B cell (primary cell): ENCODE measurements around the gene SLC4A1. TPM values are rescaled to one million over a fixed set of nuclear protein-coding genes. Genes with fewer than 3 reads are reported as not detected.

Experiments used
- ATAC-seq: fragments of 200-7000 bp; cut with Tn5 transposase; one replicate; pipeline ENCODE4 v1.10.0; 2021; ENCODE audit warnings: low read depth, mild to moderate bottlenecking, moderate number of reproducible peaks, moderate library complexity
- CTCF ChIA-PET: fragments of 350-600 bp; sonication (Branson Sonifier 250); formaldehyde crosslinking; loops from one replicate; lab custom pipeline; 2021; ENCODE audit warnings: antibody characterized with exemption, inconsistent platforms; lab: Charles Lee
- POLR2A ChIA-PET: fragments of 350-600 bp; sonication (Branson Sonifier 250); formaldehyde crosslinking; loops from one replicate; lab custom pipeline; 2021; ENCODE audit warnings: antibody characterized with exemption; lab: Charles Lee
- DNase-seq: peaks from one replicate; pipeline ENCODE4 v3.0.0; 2013
- H2AFZ ChIP-seq: 2 replicates; pipeline ENCODE4 v1.6.1; 2012; ENCODE audit warnings: mild to moderate bottlenecking, low read depth, low read length; ENCODE audit not compliant: insufficient read depth, poor library complexity, severe bottlenecking
- H3K27ac ChIP-seq, 2 donors: 1 replicate in 1 of 2; 2 replicates in 1 of 2; pipeline ENCODE4 v1.5.1; 2012 to 2013; ENCODE audit warnings: low read length in 2 of 2, mild to moderate bottlenecking in 2 of 2, moderate library complexity in 1 of 2
- H3K27me3 ChIP-seq, 4 experiments: fragments of 200-600 bp in 1 of 4; sonication (generic) in 1 of 4; replicated peaks in 1 of 4; 1 replicate in 2 of 4; 2 replicates in 2 of 4; pipeline versions ENCODE4 v1.6.1 to v1.7.0; 2013 to 2016; ENCODE audit warnings: low read length in 3 of 4, mild to moderate bottlenecking in 2 of 4, mixed read lengths in 1 of 4, moderate library complexity in 1 of 4; ENCODE audit not compliant: insufficient read depth in 4 of 4, control insufficient read depth in 3 of 4; ENCODE audit errors: control extremely low read depth in 1 of 4
- H3K36me3 ChIP-seq, 2 experiments: replicated peaks in 1 of 2; 1 replicate in 1 of 2; 2 replicates in 1 of 2; pipeline versions ENCODE4 v1.6.1 to v1.7.1; 2013; ENCODE audit warnings: low read length in 1 of 2; ENCODE audit not compliant: insufficient read depth in 2 of 2, control insufficient read depth in 1 of 2; ENCODE audit errors: control extremely low read depth in 1 of 2, extremely low read depth in 1 of 2
- H3K4me1 ChIP-seq, 2 donors: fragments of 200-600 bp in 1 of 2; sonication (generic) in 1 of 2; 1 replicate in 1 of 2; 2 replicates in 1 of 2; pipeline versions ENCODE4 v1.5.1 to v1.6.1; 2013 to 2017; ENCODE audit warnings: low read length in 2 of 2; ENCODE audit not compliant: control insufficient read depth in 2 of 2, insufficient read depth in 2 of 2
- H3K4me2 ChIP-seq: replicated peaks from 2 replicates; pipeline ENCODE3; 2012; ENCODE audit warnings: mild to moderate bottlenecking, low read depth, low read length; ENCODE audit not compliant: poor library complexity, severe bottlenecking
- H3K4me3 ChIP-seq, 5 experiments: fragments of 200-600 bp in 1 of 5; sonication (generic) in 1 of 5; 1 replicate in 3 of 5; 2 replicates in 2 of 5; pipeline versions ENCODE4 v1.5.1 to v1.7.0; 2011 to 2016; ENCODE audit warnings: low read length in 4 of 5, mild to moderate bottlenecking in 4 of 5, low read depth in 2 of 5, control low read depth in 1 of 5, moderate library complexity in 1 of 5; ENCODE audit not compliant: insufficient read depth in 1 of 5; ENCODE audit errors: control extremely low read depth in 1 of 5, extremely low read depth in 1 of 5
- H3K79me2 ChIP-seq: fragments of 200-600 bp; sonication (generic); one replicate; pipeline ENCODE4 v1.6.0; 2016; ENCODE audit warnings: low read length; ENCODE audit not compliant: control insufficient read depth, insufficient read depth
- H3K9ac ChIP-seq: fragments of 200-600 bp; sonication (generic); 2 replicates; pipeline ENCODE4 v1.6.1; 2017; ENCODE audit warnings: mild to moderate bottlenecking, low read length, moderate library complexity
- H3K9me3 ChIP-seq, 3 donors: one replicate each; pipeline versions ENCODE4 v1.6.1 to v1.7.1; 2013; ENCODE audit warnings: low read length in 2 of 3; ENCODE audit not compliant: control insufficient read depth in 2 of 3, insufficient read depth in 1 of 3; ENCODE audit errors: control extremely low read depth in 1 of 3
- H4K20me1 ChIP-seq: 2 replicates; pipeline ENCODE4 v1.6.0; 2012; ENCODE audit warnings: mild to moderate bottlenecking, low read length; ENCODE audit not compliant: insufficient read depth, control insufficient read depth, poor library complexity, severe bottlenecking
- H3K27ac Mint-ChIP-seq: one replicate; pipeline ENCODE4 v1.8.0; 2021; ENCODE audit warnings: mixed read lengths
- H3K27me3 Mint-ChIP-seq: one replicate; pipeline ENCODE4 v1.8.0; 2021; ENCODE audit warnings: mixed read lengths
- H3K4me1 Mint-ChIP-seq: one replicate; pipeline ENCODE4 v1.8.0; 2021; ENCODE audit warnings: mixed read lengths
- H3K4me3 Mint-ChIP-seq: one replicate; pipeline ENCODE4 v1.8.0; 2021; ENCODE audit warnings: mixed read lengths
- H3K9me3 Mint-ChIP-seq: one replicate; pipeline ENCODE4 v1.8.0; 2022; ENCODE audit warnings: mixed read lengths; ENCODE audit not compliant: insufficient read depth
- EZH2 ChIP-seq: IDR thresholded peaks from 2 replicates; pipeline ENCODE4 v1.6.1; 2012; ENCODE audit warnings: borderline replicate concordance, low read depth, mild to moderate bottlenecking, moderate library complexity, low read length; ENCODE audit not compliant: insufficient read depth, poor library complexity, severe bottlenecking
- WGBS: methylation state at CpG from one replicate; pipeline ENCODE4 v1.1.5; 2013; ENCODE audit warnings: missing lambda C conversion rate; ENCODE audit not compliant: insufficient coverage; 5-methylcytosine and 5-hydroxymethylcytosine counted together
- intact Hi-C: fragments of 100-400 bp; cut with micrococcal nuclease; formaldehyde crosslinking; loops from one replicate; pipeline ENCODE4 v1.10.0; 2022
- polyA plus RNA-seq: library from polyadenylated mRNA; depleted of rRNA; stranded (reverse); fragments of >200 nt; gene quantifications from 2 replicates; pipeline ENCODE4 v1.2.3, GENCODE V29; 2012
- total RNA-seq, 2 donors: library from RNA; stranded (reverse); fragments of 120-200 nt in 1 of 2; gene quantifications; 1 replicate in 1 of 2; 2 replicates in 1 of 2; pipeline versions ENCODE4 v1.2.3 to v1.2.4, GENCODE V29; 2013 to 2022
- TF ChIP-seq, protein P1 (sequence below): fragments of 200-600 bp; IDR thresholded peaks from one replicate; pipeline ENCODE4 v1.8.0; 2022; ENCODE audit warnings: antibody characterized with exemption, mild to moderate bottlenecking

Gene SLC4A1
- total and polyA plus RNA-seq, 2 donors (not counting 1 experiment from before 2014, with no cell fraction given), result 0.22 TPM; not detected in 1

DNA sequence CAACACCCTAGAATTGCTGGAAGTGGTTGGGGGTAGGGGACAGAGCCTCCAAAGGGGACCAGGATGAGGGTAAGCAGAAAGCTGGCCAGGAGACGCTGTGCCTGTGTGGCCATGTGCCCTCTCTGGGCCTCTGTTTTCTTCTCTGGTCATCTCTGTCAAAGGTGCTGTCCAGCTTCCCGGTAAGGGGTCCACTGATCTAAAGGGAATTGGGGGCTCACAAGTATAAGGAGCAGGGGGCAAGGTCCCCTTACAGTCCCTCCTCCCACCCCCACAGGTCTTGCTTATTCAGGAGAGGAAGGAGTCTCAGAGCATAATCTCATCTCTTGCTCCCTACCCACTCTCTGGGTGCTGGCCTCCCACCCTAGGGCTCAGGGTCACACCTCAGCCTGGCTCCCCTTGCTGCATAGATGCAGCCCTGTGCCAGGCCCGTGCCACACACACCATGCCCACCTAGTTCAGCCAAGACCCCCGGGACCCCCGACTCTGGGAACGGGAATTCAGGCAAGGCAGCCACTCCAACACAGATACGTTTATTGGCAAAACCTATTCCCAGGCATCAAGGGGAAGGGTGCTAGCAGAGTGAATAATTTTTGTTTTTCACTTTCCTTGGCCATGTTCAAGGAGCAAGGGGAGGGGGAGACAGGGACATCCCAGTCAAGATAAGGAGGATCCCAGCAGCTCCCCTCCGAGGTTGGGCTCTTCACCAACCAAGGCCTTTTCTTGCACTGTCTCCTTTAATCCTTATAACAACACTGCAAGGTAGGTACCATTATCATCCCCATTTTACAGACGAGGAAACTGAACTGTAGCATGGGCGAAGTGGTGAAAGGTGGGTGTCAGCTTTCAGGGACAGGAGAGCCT is 19.8 kb downstream of the SLC4A1 start:
- ATAC-seq (no peak), DNase-seq (no peak)
- no peaks in the 10 kb centered on the region for H3K36me3 ChIP-seq
- H3K4me2 ChIP-seq, result peak overlapping the region; percentile 37
- Mint-ChIP-seq H3K4me3 (no peak overlapping the region), H3K4me1 (peaks cover 37% of the 10 kb centered on the region), H3K27me3 (no peaks in the 10 kb centered on the region), H3K27ac (no peak overlapping the region), H3K9me3 (no peaks in the 10 kb centered on the region)
- no peak overlapping the region for H3K9ac ChIP-seq
- peaks cover 0 to 10% (median 6%) of the 10 kb centered on the region in 3 donors for H3K9me3 ChIP-seq
- TF ChIP-seq, protein P1, sequence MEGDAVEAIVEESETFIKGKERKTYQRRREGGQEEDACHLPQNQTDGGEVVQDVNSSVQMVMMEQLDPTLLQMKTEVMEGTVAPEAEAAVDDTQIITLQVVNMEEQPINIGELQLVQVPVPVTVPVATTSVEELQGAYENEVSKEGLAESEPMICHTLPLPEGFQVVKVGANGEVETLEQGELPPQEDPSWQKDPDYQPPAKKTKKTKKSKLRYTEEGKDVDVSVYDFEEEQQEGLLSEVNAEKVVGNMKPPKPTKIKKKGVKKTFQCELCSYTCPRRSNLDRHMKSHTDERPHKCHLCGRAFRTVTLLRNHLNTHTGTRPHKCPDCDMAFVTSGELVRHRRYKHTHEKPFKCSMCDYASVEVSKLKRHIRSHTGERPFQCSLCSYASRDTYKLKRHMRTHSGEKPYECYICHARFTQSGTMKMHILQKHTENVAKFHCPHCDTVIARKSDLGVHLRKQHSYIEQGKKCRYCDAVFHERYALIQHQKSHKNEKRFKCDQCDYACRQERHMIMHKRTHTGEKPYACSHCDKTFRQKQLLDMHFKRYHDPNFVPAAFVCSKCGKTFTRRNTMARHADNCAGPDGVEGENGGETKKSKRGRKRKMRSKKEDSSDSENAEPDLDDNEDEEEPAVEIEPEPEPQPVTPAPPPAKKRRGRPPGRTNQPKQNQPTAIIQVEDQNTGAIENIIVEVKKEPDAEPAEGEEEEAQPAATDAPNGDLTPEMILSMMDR, result no peak
- TF ChIP-seq EZH2, result no peak
- H3K27me3 ChIP-seq, result no peaks in the 10 kb centered on the region
- intact Hi-C loops, result no loop called here
- H3K4me1 ChIP-seq, result peaks cover 33 to 42% of the 10 kb centered on the region in 2 donors
- H3K4me3 ChIP-seq, result no peak overlapping the region
- ChIA-PET POLR2A (interaction anchor here (0.7 kb wide), 1 partner anchor 28 kb away, joined by 4 read pairs; no protein-coding TSS in a partner anchor), CTCF (no interaction called here)
- 100% methylated on average over 2 of the region's 10 CpGs for WGBS
- H3K27ac ChIP-seq, result no peak overlapping the region
- H2AFZ ChIP-seq, result no peak overlapping the region
- no peaks in the 10 kb centered on the region for H3K79me2 ChIP-seq
- no peaks in the 10 kb centered on the region for H4K20me1 ChIP-seq

DNA sequence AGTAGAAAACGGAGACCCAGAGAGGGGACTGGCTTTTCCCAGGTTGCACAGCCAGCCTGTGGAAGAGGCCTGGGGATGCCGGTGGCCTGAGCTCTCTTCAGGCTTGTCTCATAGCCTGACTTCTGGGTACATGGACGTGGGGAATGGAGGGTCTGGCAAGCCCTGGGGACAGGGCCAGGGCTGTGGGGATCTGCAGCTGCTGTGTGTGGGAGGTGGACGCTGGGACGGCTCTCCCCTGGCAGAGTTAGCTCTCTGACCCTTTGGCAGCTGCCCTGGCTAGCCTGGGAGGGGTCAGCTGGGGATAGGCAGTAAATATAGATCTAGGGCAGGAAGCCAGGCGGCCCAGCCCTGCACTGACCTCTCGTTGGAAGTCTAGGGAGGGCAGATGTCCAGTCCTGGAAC is 20.5 kb downstream of the SLC4A1 start:
- H3K4me3 Mint-ChIP-seq, result no peak overlapping the region
- H3K27me3 Mint-ChIP-seq, result no peaks in the 10 kb centered on the region
- Histone ChIP-seq H2AFZ (no peak overlapping the region), H3K79me2 (no peaks in the 10 kb centered on the region), H3K4me1 (peaks cover 34 to 47% of the 10 kb centered on the region in 2 donors), H3K27me3 (no peaks in the 10 kb centered on the region), H3K9me3 (peaks cover 0 to 10% (median 6%) of the 10 kb centered on the region in 3 donors), H3K4me3 (no peak overlapping the region), H4K20me1 (no peaks in the 10 kb centered on the region), H3K4me2 (peak overlapping the region; percentile 49), H3K27ac (no peak overlapping the region), H3K9ac (no peak overlapping the region), H3K36me3 (no peaks in the 10 kb centered on the region)
- no peaks in the 10 kb centered on the region for H3K9me3 Mint-ChIP-seq
- peaks cover 41% of the 10 kb centered on the region for H3K4me1 Mint-ChIP-seq
- ChIA-PET POLR2A (interaction anchor here (2.2 kb wide), 1 partner anchor 26 kb away, joined by 9 read pairs; no protein-coding TSS in a partner anchor), CTCF (interaction anchor here (0.6 kb wide), 1 partner anchor 78 kb away, joined by 3 read pairs; no protein-coding TSS in a partner anchor)
- no peak for ATAC-seq
- DNase-seq, result no peak
- intact Hi-C loops, result no loop called here
- TF ChIP-seq, protein P1, result no peak
- TF ChIP-seq EZH2, result no peak
- WGBS, result over 99% methylated on average over 7 of the region's 7 CpGs
- H3K27ac Mint-ChIP-seq, result no peak overlapping the region
